NCI-H510A (cell line): ENCODE data around the gene MICAL3.

Source experiments
- DNase-seq: peaks from one replicate; lab custom pipeline; 2025; lab: John Stamatoyannopoulos, UW

The MICAL3 gene

GRCh38 chr22:17754233-17754925 is 270.0 kb downstream of the MICAL3 start:
- no peak for DNase-seq

GRCh38 chr22:17753401-17753989 is 270.9 kb downstream of the MICAL3 start:
- DNase-seq: no peak

- DNase-seq: no peak
Measured at GRCh38 chr22:17751596-17751995, 272.8 kb downstream of the MICAL3 start.

GRCh38 chr22:17749605-17750395 is 274.6 kb downstream of the MICAL3 start:
- DNase-seq: no peak

GRCh38 chr22:17748555-17749353 is 275.6 kb downstream of the MICAL3 start:
- no peak for DNase-seq

- no peak for DNase-seq
Measured at GRCh38 chr22:17746916-17747315, 277.4 kb downstream of the MICAL3 start.

- DNase-seq: no peak
Measured at GRCh38 chr22:17744430-17744829, 279.9 kb downstream of the MICAL3 start.

GRCh38 chr22:17743661-17744411 is 280.5 kb downstream of the MICAL3 start:
- no peak for DNase-seq

- peak; percentile 28 for DNase-seq
Measured at GRCh38 chr22:17742527-17742902, 281.8 kb downstream of the MICAL3 start.

- no peak for DNase-seq
Measured at GRCh38 chr22:17741866-17742526, 282.4 kb downstream of the MICAL3 start.

GRCh38 chr22:17739196-17739975 is 285.0 kb downstream of the MICAL3 start:
- DNase-seq: no peak

- no peak for DNase-seq
Measured at GRCh38 chr22:17738386-17739128, 285.8 kb downstream of the MICAL3 start.
